ENCODE results near the gene DDX42.

Gene DDX42

GRCh38 chr17:63774141-63774968, at the start of gene DDX42:
DDX42 (plus strand) TSS chr17:63774170; CDS start chr17:63787050, 12,880 bp downstream.
- DNase-seq, result no peak

- no peak for DNase-seq
Measured at GRCh38 chr17:63735691-63736090, 38.3 kb upstream of the DDX42 start.

GRCh38 chr17:63740464-63741142, 33.4 kb upstream of the DDX42 start:
- no peak for DNase-seq

GRCh38 chr17:63741143-63741407, 32.9 kb upstream of the DDX42 start:
- no peak for DNase-seq

- peak; percentile 97 for DNase-seq
Measured at GRCh38 chr17:63741408-63742173, 32.4 kb upstream of the DDX42 start, which contains the start of gene STRADA. STRADA (minus strand) TSS chr17:63741799; CDS start chr17:63728369, 13,430 bp downstream.

GRCh38 chr17:63751806-63752205, 22.2 kb upstream of the DDX42 start:
- no peak for DNase-seq

GRCh38 chr17:63752707-63753106, 21.3 kb upstream of the DDX42 start:
- no peak for DNase-seq

- DNase-seq, result no peak
Measured at GRCh38 chr17:63753215-63753614, 20.8 kb upstream of the DDX42 start.

GRCh38 chr17:63754046-63754445, 19.9 kb upstream of the DDX42 start:
- DNase-seq, result no peak

- no peak for DNase-seq
Measured at GRCh38 chr17:63758428-63758827, 15.5 kb upstream of the DDX42 start.

GRCh38 chr17:63760771-63761539, 13.0 kb upstream of the DDX42 start:
- no peak for DNase-seq

GRCh38 chr17:63762161-63763078, 11.6 kb upstream of the DDX42 start:
- DNase-seq, result no peak

GRCh38 chr17:63764716-63765115, 9.3 kb upstream of the DDX42 start:
- no peak for DNase-seq

GRCh38 chr17:63766754-63767153, 7.2 kb upstream of the DDX42 start:
- DNase-seq, result no peak

GRCh38 chr17:63768433-63768832, 5.5 kb upstream of the DDX42 start:
- no peak for DNase-seq

GRCh38 chr17:63772801-63773271, 1.1 kb upstream of the DDX42 start:
- DNase-seq, result no peak

- DNase-seq, result peak; percentile 97
Measured at GRCh38 chr17:63773272-63774140, 464 bp upstream of the DDX42 start, which contains the start of gene CCDC47. CCDC47 (minus strand) TSS chr17:63773597; CDS start chr17:63766175, 7,422 bp downstream.

GRCh38 chr17:63774969-63775265, 947 bp downstream of the DDX42 start:
- no peak for DNase-seq

GRCh38 chr17:63775420-63775819, 1.4 kb downstream of the DDX42 start:
- no peak for DNase-seq

GRCh38 chr17:63780507-63780906, 6.5 kb downstream of the DDX42 start:
- DNase-seq, result no peak

GRCh38 chr17:63780928-63781327, 7.0 kb downstream of the DDX42 start:
- DNase-seq, result no peak
